Central memory CD8-positive, alpha-beta T cell (primary cell): ENCODE results near the gene QPCT.
"Not testable (repeated sequence)": the region's sequence is repeated elsewhere in the genome, so short reads cannot be mapped to it uniquely, and the experiment has no call there.

Experiments
- ATAC-seq: fragments of 150-1000 bp; cut with Tn5 transposase; replicated peaks from 2 replicates; pipeline ENCODE4 v1.10.0; 2022; ENCODE audit warnings: mild to moderate bottlenecking, moderate FRiP score, moderate number of reproducible peaks; ENCODE audit not compliant: poor library complexity, severe bottlenecking; ENCODE audit errors: extremely low read depth
- DNase-seq, 2 donors: peaks; one replicate each; pipeline ENCODE4 v3.0.0; 2021; ENCODE audit warnings: low spot score in 2 of 2
- H3K27ac Mint-ChIP-seq: one replicate; pipeline ENCODE4 v1.8.0; 2022; ENCODE audit warnings: low read depth, mild to moderate bottlenecking, moderate library complexity, mixed read lengths
- H3K27me3 Mint-ChIP-seq: one replicate; pipeline ENCODE4 v1.8.0; 2022; ENCODE audit warnings: mixed read lengths
- H3K36me3 Mint-ChIP-seq: one replicate; pipeline ENCODE4 v1.8.0; 2022; ENCODE audit warnings: mild to moderate bottlenecking, moderate library complexity, mixed read lengths; ENCODE audit not compliant: insufficient read depth
- H3K4me1 Mint-ChIP-seq: one replicate; pipeline ENCODE4 v1.8.0; 2022; ENCODE audit warnings: mixed read lengths
- H3K4me3 Mint-ChIP-seq: one replicate; pipeline ENCODE4 v1.8.0; 2022; ENCODE audit warnings: mild to moderate bottlenecking, moderate library complexity, mixed read lengths
- H3K9me3 Mint-ChIP-seq: one replicate; pipeline ENCODE4 v1.8.0; 2022; ENCODE audit warnings: mixed read lengths

Gene QPCT

GRCh38 chr2:37370666-37371065 is 26.2 kb downstream of the QPCT start:
- Mint-ChIP-seq H3K4me3 (no peak overlapping the region), H3K4me1 (peaks cover 10% of the 10 kb centered on the region), H3K9me3 (no peaks in the 10 kb centered on the region), H3K27me3 (peaks cover 19% of the 10 kb centered on the region), H3K36me3 (no peaks in the 10 kb centered on the region), H3K27ac (no peak overlapping the region)
- ATAC-seq = no peak
- DNase-seq = no peak

DNA sequence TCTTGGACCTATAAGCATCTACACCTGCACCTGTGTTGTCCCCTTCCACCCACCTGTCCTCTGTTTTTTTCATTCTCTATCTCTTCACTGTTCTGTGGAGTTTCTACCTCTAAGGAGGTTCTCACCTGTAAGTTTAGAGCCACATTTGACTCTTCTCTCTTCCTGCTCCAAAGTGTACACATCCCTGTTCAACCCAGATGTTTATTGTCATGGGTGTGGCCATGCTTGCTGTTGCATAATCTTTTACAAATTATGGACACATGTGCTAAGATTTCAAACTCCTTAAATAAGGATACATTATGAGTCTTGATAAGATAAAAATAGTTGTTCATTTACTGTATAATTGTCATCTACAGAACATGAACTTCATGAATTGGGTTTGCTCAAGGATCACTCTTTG is 27.6 kb downstream of the QPCT start:
- Mint-ChIP-seq H3K4me3 (no peak overlapping the region), H3K27me3 (peaks cover 31% of the 10 kb centered on the region)

GRCh38 chr2:37375741-37376288 is 31.4 kb downstream of the QPCT start:
- Mint-ChIP-seq H3K36me3 (no peaks in the 10 kb centered on the region), H3K4me3 (peak overlapping the region; percentile 25)

More for the DNA sequence above, 27.6 kb downstream of the QPCT start:
- Mint-ChIP-seq H3K36me3 (no peaks in the 10 kb centered on the region), H3K9me3 (no peaks in the 10 kb centered on the region), H3K4me1 (peaks cover 22% of the 10 kb centered on the region), H3K27ac (no peak overlapping the region)
- ATAC-seq = no peak
- DNase-seq = no peak

DNA sequence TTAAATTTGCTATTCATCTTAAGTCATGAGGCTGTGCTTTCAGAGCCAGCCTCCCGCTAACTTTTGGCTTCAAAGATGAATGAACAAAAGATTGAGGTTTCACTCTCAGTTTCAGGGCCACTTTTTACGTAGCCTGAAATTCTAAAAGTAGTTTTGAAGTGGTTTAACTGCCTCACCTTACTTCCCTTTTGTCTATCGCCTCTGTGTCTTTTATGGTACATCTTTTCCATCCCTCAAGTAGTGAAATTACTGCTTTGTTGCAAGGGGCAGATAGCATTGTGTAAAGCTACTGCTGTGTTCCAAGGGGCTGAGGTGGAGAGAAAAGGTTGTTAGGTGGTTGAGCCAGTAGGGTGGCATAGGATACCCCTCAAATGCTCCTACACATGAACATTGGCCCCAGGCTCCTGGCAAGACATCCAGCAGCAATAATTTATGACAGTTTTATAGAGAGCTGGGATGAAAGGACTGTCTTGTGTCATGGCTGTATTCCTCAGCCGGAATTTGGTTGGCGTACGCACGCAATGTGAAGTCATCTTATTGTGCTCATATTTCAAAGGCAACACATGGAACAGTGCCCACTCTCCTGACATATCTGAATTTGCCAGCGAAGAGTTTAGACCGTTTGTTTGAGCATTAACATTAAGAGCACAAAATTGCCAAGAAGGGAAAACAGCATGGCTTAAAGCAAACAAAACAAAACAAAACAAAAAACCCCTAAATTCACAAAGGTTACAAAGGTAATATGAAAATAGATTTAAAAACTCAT is 32.2 kb downstream of the QPCT start:
- peaks cover 41% of the 10 kb centered on the region for H3K27me3 Mint-ChIP-seq
- no peak for DNase-seq
- H3K9me3 Mint-ChIP-seq = no peaks in the 10 kb centered on the region
- peak; percentile 73 for ATAC-seq
- H3K36me3 Mint-ChIP-seq = no peaks in the 10 kb centered on the region
- no peak overlapping the region for H3K27ac Mint-ChIP-seq
- peak overlapping the region; percentile 25 for H3K4me3 Mint-ChIP-seq
- peaks cover 14% of the 10 kb centered on the region for H3K4me1 Mint-ChIP-seq

More at GRCh38 chr2:37375741-37376288, 31.4 kb downstream of the QPCT start:
- Mint-ChIP-seq H3K27ac (no peak overlapping the region), H3K9me3 (no peaks in the 10 kb centered on the region), H3K4me1 (peaks cover 14% of the 10 kb centered on the region), H3K27me3 (peaks cover 41% of the 10 kb centered on the region)
- DNase-seq (no peak), ATAC-seq (no peak)

DNA sequence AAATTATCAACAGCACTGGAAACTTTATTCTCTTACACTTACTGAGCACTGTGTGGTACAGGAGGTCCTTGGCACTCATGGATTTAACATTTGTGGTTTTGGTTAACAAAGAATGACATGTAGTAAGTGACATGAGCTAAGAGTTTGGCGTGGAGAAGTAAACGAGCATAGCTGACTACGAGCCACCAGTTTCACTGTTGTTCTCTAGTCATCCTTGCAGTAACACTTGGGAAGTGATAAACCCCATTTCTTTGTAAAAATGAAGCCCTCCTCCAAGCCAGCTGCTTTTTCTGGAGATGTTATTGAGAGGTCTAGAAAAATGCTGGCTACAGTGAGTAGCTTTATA is 32.7 kb downstream of the QPCT start:
- ATAC-seq (peak; percentile 58), DNase-seq (no peak)
- peak overlapping the region; percentile 25 for H3K4me3 Mint-ChIP-seq
- H3K27ac Mint-ChIP-seq = no peak overlapping the region
- H3K9me3 Mint-ChIP-seq = no peaks in the 10 kb centered on the region
- H3K36me3 Mint-ChIP-seq = no peaks in the 10 kb centered on the region
- H3K27me3 Mint-ChIP-seq = peaks cover 41% of the 10 kb centered on the region
- H3K4me1 Mint-ChIP-seq = peaks cover 14% of the 10 kb centered on the region

DNA sequence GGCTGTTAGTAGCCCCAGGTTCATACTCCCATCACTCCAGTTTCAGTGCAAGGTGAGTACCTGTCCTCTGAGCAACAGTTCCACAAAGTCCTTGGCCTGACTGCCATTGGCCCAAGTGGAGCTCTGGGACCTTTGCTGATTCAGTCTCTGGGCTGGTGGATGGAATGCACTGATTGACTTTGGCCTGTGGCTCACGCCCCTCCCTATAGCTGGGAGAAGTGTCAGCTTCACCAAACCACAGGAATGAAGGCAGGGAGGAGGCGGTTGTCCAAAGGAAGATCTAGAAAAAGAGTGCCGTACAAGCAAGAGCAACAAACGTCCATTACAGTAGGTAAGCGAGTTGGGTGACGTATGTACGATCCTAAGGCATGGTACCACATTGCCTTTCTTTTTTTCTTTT is 34.0 kb downstream of the QPCT start:
- DNase-seq = no peak
- no peak overlapping the region for H3K27ac Mint-ChIP-seq
- H3K4me3 Mint-ChIP-seq = no peak overlapping the region
- H3K36me3 Mint-ChIP-seq = no peaks in the 10 kb centered on the region
- peaks cover 40% of the 10 kb centered on the region for H3K27me3 Mint-ChIP-seq
- peaks cover 14% of the 10 kb centered on the region for H3K4me1 Mint-ChIP-seq
- ATAC-seq = no peak
- no peaks in the 10 kb centered on the region for H3K9me3 Mint-ChIP-seq

DNA sequence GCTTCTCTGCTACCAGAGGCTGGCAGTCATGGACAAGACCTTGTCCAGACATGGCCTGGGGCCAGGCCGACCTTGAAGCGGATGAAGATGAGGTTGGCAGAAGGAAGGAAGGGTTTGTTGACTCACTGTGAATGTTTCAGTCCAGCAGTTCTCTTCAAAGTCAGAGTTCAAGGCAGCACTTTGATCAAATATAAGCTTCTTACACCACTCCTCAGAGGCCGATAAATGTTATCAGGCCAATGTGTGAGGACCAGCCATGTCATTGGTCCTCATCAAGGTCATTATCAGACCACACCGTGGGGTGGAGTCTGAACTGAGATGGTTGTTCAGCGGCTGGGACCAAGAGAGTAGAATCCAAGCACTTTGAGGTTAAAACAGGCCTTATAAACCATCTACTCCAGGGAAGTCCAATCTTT is 35.5 kb downstream of the QPCT start:
- Mint-ChIP-seq H3K27me3 (peaks cover 29% of the 10 kb centered on the region), H3K4me3 (no peak overlapping the region), H3K27ac (no peak overlapping the region), H3K9me3 (no peaks in the 10 kb centered on the region), H3K4me1 (peaks cover 14% of the 10 kb centered on the region), H3K36me3 (no peaks in the 10 kb centered on the region)
- DNase-seq (no peak), ATAC-seq (no peak)

- H3K27ac Mint-ChIP-seq, H3K36me3 Mint-ChIP-seq, H3K9me3 Mint-ChIP-seq, DNase-seq, ATAC-seq, H3K4me3 Mint-ChIP-seq: not testable (repeated sequence)
- Mint-ChIP-seq H3K4me1 (peaks cover 14% of the 10 kb centered on the region), H3K27me3 (peaks cover 21% of the 10 kb centered on the region)
These were observed 36.4 kb downstream of the QPCT start for GRCh38 chr2:37380787-37381186.

- ATAC-seq, H3K36me3 Mint-ChIP-seq, DNase-seq, H3K27ac Mint-ChIP-seq, H3K9me3 Mint-ChIP-seq, H3K4me3 Mint-ChIP-seq, H3K27me3 Mint-ChIP-seq, H3K4me1 Mint-ChIP-seq: not testable (repeated sequence)
These were observed 39.8 kb downstream of the QPCT start for GRCh38 chr2:37384261-37384660.

DNA sequence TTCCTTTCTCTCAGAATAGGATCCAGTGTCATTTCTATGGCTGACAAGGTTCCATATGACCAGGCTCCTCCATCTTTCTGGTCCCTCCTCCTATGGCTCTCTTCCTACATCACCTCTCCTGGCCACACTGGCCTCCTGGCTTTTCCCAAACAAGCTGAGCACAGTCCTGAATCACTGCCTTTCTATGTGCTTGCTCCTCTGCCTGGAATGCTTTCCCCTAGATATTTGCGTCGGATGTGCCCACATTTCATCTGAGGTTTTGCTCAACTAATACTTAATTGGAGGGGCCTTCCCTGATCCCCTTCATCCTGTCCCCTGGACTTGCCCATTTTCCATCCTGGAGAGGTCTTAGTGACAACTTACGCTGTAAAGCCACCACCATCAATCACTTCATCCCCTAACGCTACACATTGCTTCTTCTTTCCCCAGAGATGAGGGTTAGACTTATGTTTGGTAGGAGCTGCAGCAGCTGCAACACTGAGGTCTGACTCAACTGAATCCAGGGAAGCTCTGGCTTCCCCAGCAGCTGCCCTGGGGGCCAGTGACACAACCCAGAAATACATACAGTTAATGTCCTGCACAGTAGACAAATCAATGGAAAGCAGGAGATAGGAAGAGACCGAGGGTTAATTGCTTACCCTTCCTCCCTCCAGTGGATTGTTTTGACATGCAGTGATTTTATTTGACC is 42.9 kb downstream of the QPCT start:
- DNase-seq = no peak
- H3K9me3 Mint-ChIP-seq = no peaks in the 10 kb centered on the region
- no peaks in the 10 kb centered on the region for H3K36me3 Mint-ChIP-seq
- no peaks in the 10 kb centered on the region for H3K27me3 Mint-ChIP-seq
- ATAC-seq = no peak
- no peak overlapping the region for H3K27ac Mint-ChIP-seq
- no peak overlapping the region for H3K4me3 Mint-ChIP-seq
- peaks cover 19% of the 10 kb centered on the region for H3K4me1 Mint-ChIP-seq

DNA sequence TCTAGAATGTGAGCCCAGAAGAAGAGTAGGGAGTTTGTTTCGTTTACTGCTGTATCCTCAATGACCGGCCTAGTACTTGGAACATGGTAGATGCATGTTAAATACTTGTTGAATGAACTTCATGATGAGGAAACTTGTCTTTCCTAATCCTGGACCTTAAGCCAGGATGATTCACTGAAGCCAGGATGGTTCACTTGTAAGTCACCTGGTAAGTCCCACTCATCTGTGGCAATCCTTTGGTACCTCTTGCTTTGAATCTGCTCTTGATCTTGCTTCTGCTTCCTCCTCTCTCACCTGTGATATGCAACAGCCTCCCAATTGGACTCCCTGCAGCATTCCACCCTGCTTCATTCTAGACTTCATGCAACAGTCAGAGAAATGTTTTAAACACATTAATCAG is 43.6 kb downstream of the QPCT start:
- ATAC-seq (no peak), DNase-seq (no peak)
- H3K4me3 Mint-ChIP-seq = no peak overlapping the region
- H3K4me1 Mint-ChIP-seq = peaks cover 19% of the 10 kb centered on the region
- no peaks in the 10 kb centered on the region for H3K27me3 Mint-ChIP-seq
- H3K27ac Mint-ChIP-seq = no peak overlapping the region
- no peaks in the 10 kb centered on the region for H3K36me3 Mint-ChIP-seq
- H3K9me3 Mint-ChIP-seq = no peaks in the 10 kb centered on the region

GRCh38 chr2:37389395-37389794 is 45.0 kb downstream of the QPCT start:
- peaks cover 19% of the 10 kb centered on the region for H3K4me1 Mint-ChIP-seq
- no peaks in the 10 kb centered on the region for H3K9me3 Mint-ChIP-seq
- no peak for ATAC-seq
- DNase-seq = no peak
- H3K36me3 Mint-ChIP-seq = no peaks in the 10 kb centered on the region
- no peaks in the 10 kb centered on the region for H3K27me3 Mint-ChIP-seq
- no peak overlapping the region for H3K4me3 Mint-ChIP-seq
- H3K27ac Mint-ChIP-seq = no peak overlapping the region
